ENCODE measurements around the gene OR51D1. TPM values are rescaled to one million over a fixed set of nuclear protein-coding genes. Genes with fewer than 3 reads are reported as not detected.

OR51D1 gene
- total RNA-seq, 1 experiment from 2014 or later = not detected

- H3K27ac ChIP-seq (ENCODE audit: insufficient read length, low read depth, low read length) = no peak overlapping the region
- H3K4ac ChIP-seq (ENCODE audit: low read depth, low read length) = no peak overlapping the region
- peaks cover 2% of the 10 kb centered on the region; the same call in 1 of the 2 replicates for H3K4me1 ChIP-seq (ENCODE audit: insufficient read depth, low read length)
- no peaks in the 10 kb centered on the region for H3K79me1 ChIP-seq (ENCODE audit: insufficient read depth, low read depth, low read length, poor library complexity, severe bottlenecking)
- H3K27me3 Mint-ChIP-seq (ENCODE audit: low read depth) = no peaks in the 10 kb centered on the region
- no peak overlapping the region for H3K14ac ChIP-seq (ENCODE audit: insufficient read depth, low read length)
- H3K23me2 ChIP-seq (ENCODE audit: insufficient read length, low read depth, low read length, poor library complexity, severe bottlenecking) = no peaks in the 10 kb centered on the region
- no peak overlapping the region for H2AFZ ChIP-seq (ENCODE audit: low read length)
- H3T11ph ChIP-seq (ENCODE audit: low read length) = no peak overlapping the region
- no peak overlapping the region for H2BK20ac ChIP-seq (ENCODE audit: low read depth, low read length, poor library complexity, severe bottlenecking)
- H3K27me3 ChIP-seq (ENCODE audit: insufficient read depth, low read length) = no peaks in the 10 kb centered on the region; the same call in 1 of the 2 replicates
- H2BK15ac ChIP-seq (ENCODE audit: low read depth, low read length) = no peak overlapping the region
- no peak overlapping the region for H2AK5ac ChIP-seq (ENCODE audit: insufficient read length, low read length)
- no peaks in the 10 kb centered on the region for H3K9me3 ChIP-seq (ENCODE audit: control insufficient read depth, low read depth, low read length)
- H4K91ac ChIP-seq (ENCODE audit: insufficient read length, low read depth, low read length) = no peak overlapping the region
- H3K23ac ChIP-seq (ENCODE audit: insufficient read length, low read depth, low read length) = no peak overlapping the region
- no peak overlapping the region for H3K4me2 ChIP-seq (ENCODE audit: insufficient read depth, insufficient read length, low read length)
- no peak overlapping the region for H4K5ac ChIP-seq (ENCODE audit: insufficient read length, low read depth, low read length)
- H2BK120ac ChIP-seq (ENCODE audit: low read depth, low read length, poor library complexity, severe bottlenecking) = no peak overlapping the region
- no peaks in the 10 kb centered on the region for H3K36me3 Mint-ChIP-seq (ENCODE audit: insufficient read depth in 1 of 3, low read depth in 3 of 3)
- H3K56ac ChIP-seq (ENCODE audit: insufficient read length, low read depth, low read length) = no peak overlapping the region
- no peak overlapping the region for H2BK5ac ChIP-seq (ENCODE audit: insufficient read length, low read length)
- no peaks in the 10 kb centered on the region for H4K20me1 ChIP-seq (ENCODE audit: control insufficient read depth, insufficient read depth, insufficient read length)
- no peaks in the 10 kb centered on the region for H3K9me3 Mint-ChIP-seq
- WGBS (ENCODE audit: extremely low coverage, insufficient read length, low lambda C conversion rate) = no CpG with 5 or more reads among the region's 3 CpGs
- no peak for DNase-seq
- H3K9ac ChIP-seq (ENCODE audit: extremely low read depth, insufficient read length, low read length) = no peak overlapping the region
- H3K4me1 Mint-ChIP-seq = peaks cover 3% of the 10 kb centered on the region in 2 experiments; a peak in 3 of 4 replicates
- no peak overlapping the region for H4K8ac ChIP-seq (replicated peaks; ENCODE audit: insufficient read length, low read depth, low read length)
- no peak overlapping the region for H3K27ac Mint-ChIP-seq
- H3K18ac ChIP-seq (ENCODE audit: insufficient read length, low read depth, low read length) = no peak overlapping the region
- H2BK12ac ChIP-seq (ENCODE audit: insufficient read length, low read depth, low read length) = no peak overlapping the region
- TF ChIP-seq CTCF (conservative IDR thresholded peaks at IDR 0.05) = no peak
- H3K4me3 Mint-ChIP-seq = no peak overlapping the region
- no peaks in the 10 kb centered on the region for H3K79me2 ChIP-seq (ENCODE audit: insufficient read depth, low read length)
Measured at GRCh38 chr11:4672470-4672869, 35.2 kb downstream of the OR51D1 start.
